Mucosa of stomach (tissue), 1 donor: Measurements from ENCODE around the gene FBXO46.

Experiments used
- H3K27me3 ChIP-seq: one replicate; pipeline ENCODE4 v1.7.0; 2013; ENCODE audit warnings: mild to moderate bottlenecking, low read length; ENCODE audit not compliant: control insufficient read depth, insufficient read depth
- H3K36me3 ChIP-seq: one replicate; pipeline ENCODE4 v1.7.0; 2013; ENCODE audit warnings: low read length; ENCODE audit not compliant: control insufficient read depth, insufficient read depth
- H3K4me1 ChIP-seq: one replicate; pipeline ENCODE4 v1.7.0; 2013; ENCODE audit warnings: mild to moderate bottlenecking, low read length; ENCODE audit not compliant: control insufficient read depth, insufficient read depth
- H3K4me3 ChIP-seq: one replicate; pipeline ENCODE4 v1.7.0; 2013; ENCODE audit warnings: low read length
- H3K9ac ChIP-seq: one replicate; pipeline ENCODE4 v1.7.0; 2013; ENCODE audit warnings: mild to moderate bottlenecking, low read length, moderate library complexity
- H3K9me3 ChIP-seq: one replicate; pipeline ENCODE4 v1.7.0; 2013; ENCODE audit warnings: mild to moderate bottlenecking, low read length, moderate library complexity; ENCODE audit not compliant: control insufficient read depth
- donor health status: Pancreatic carcinoma.

The FBXO46 gene

GRCh38 chr19:45730368-45731288 is at the start of gene FBXO46:
Gene FBXO46 (minus strand): TSS chr19:45730896. CDS start chr19:45713495, 17,401 bp downstream.
- no peaks in the 10 kb centered on the region for H3K36me3 ChIP-seq
- peak within 1 kb of the TSS; percentile 97 for H3K9ac ChIP-seq
- peaks cover 14% of the 10 kb centered on the region for H3K4me1 ChIP-seq
- peak within 1 kb of the TSS; percentile 95 for H3K4me3 ChIP-seq
- H3K9me3 ChIP-seq, result no peaks in the 10 kb centered on the region
- H3K27me3 ChIP-seq, result no peaks in the 10 kb centered on the region

GRCh38 chr19:45780146-45780447 is 49.4 kb upstream of the FBXO46 start:
- Histone ChIP-seq H3K4me3 (no peak overlapping the region), H3K9me3 (no peaks in the 10 kb centered on the region), H3K9ac (peak overlapping the region; percentile 34), H3K36me3 (peaks cover 17% of the 10 kb centered on the region), H3K4me1 (peaks cover 40% of the 10 kb centered on the region), H3K27me3 (peaks cover 14% of the 10 kb centered on the region)

GRCh38 chr19:45779231-45780145 is 48.8 kb upstream of the FBXO46 start:
- Histone ChIP-seq H3K36me3 (peaks cover 17% of the 10 kb centered on the region), H3K27me3 (peaks cover 14% of the 10 kb centered on the region), H3K9me3 (no peaks in the 10 kb centered on the region), H3K4me1 (peaks cover 40% of the 10 kb centered on the region), H3K9ac (no peak overlapping the region), H3K4me3 (no peak overlapping the region)

GRCh38 chr19:45778010-45778661 is 47.4 kb upstream of the FBXO46 start:
- H3K9me3 ChIP-seq, result no peaks in the 10 kb centered on the region
- no peak overlapping the region for H3K4me3 ChIP-seq
- peaks cover 17% of the 10 kb centered on the region for H3K36me3 ChIP-seq
- H3K4me1 ChIP-seq, result peaks cover 48% of the 10 kb centered on the region
- no peak overlapping the region for H3K9ac ChIP-seq
- peaks cover 11% of the 10 kb centered on the region for H3K27me3 ChIP-seq

- Histone ChIP-seq H3K4me1 (peaks cover 54% of the 10 kb centered on the region), H3K9me3 (no peaks in the 10 kb centered on the region), H3K27me3 (peaks cover 11% of the 10 kb centered on the region), H3K36me3 (peaks cover 22% of the 10 kb centered on the region), H3K9ac (no peak overlapping the region), H3K4me3 (no peak overlapping the region)
Observed at GRCh38 chr19:45777395-45777961, 46.8 kb upstream of the FBXO46 start.

- H3K36me3 ChIP-seq, result peaks cover 22% of the 10 kb centered on the region
Observed at GRCh38 chr19:45774765-45775164, 44.1 kb upstream of the FBXO46 start.

GRCh38 chr19:45773384-45773783 is 42.7 kb upstream of the FBXO46 start:
- Histone ChIP-seq H3K9ac (peak overlapping the region; percentile 72), H3K27me3 (peaks cover 10% of the 10 kb centered on the region), H3K9me3 (no peaks in the 10 kb centered on the region), H3K4me1 (peaks cover 40% of the 10 kb centered on the region), H3K4me3 (peak overlapping the region; percentile 8), H3K36me3 (peaks cover 22% of the 10 kb centered on the region)

More at GRCh38 chr19:45774765-45775164, 44.1 kb upstream of the FBXO46 start:
- H3K9me3 ChIP-seq, result no peaks in the 10 kb centered on the region
- H3K4me1 ChIP-seq, result peaks cover 50% of the 10 kb centered on the region
- no peak overlapping the region for H3K9ac ChIP-seq
- peaks cover 10% of the 10 kb centered on the region for H3K27me3 ChIP-seq
- no peak overlapping the region for H3K4me3 ChIP-seq

- H3K36me3 ChIP-seq, result peaks cover 20% of the 10 kb centered on the region
- no peaks in the 10 kb centered on the region for H3K9me3 ChIP-seq
- H3K4me1 ChIP-seq, result peaks cover 37% of the 10 kb centered on the region
- H3K27me3 ChIP-seq, result peaks cover 9% of the 10 kb centered on the region
- H3K9ac ChIP-seq, result peak overlapping the region; percentile 72
- peak overlapping the region; percentile 8 for H3K4me3 ChIP-seq
Observed at GRCh38 chr19:45772912-45773311, 42.2 kb upstream of the FBXO46 start.

- Histone ChIP-seq H3K9ac (peak overlapping the region; percentile 72), H3K9me3 (no peaks in the 10 kb centered on the region), H3K4me3 (peak overlapping the region; percentile 8), H3K4me1 (peaks cover 38% of the 10 kb centered on the region), H3K36me3 (peaks cover 14% of the 10 kb centered on the region), H3K27me3 (peaks cover 5% of the 10 kb centered on the region)
Observed at GRCh38 chr19:45772130-45772840, 41.6 kb upstream of the FBXO46 start.

- peaks cover 47% of the 10 kb centered on the region for H3K4me1 ChIP-seq
- peaks cover 5% of the 10 kb centered on the region for H3K36me3 ChIP-seq
- H3K4me3 ChIP-seq, result peak overlapping the region; percentile 63
- no peaks in the 10 kb centered on the region for H3K9me3 ChIP-seq
- peak overlapping the region; percentile 72 for H3K9ac ChIP-seq
- peaks cover 8% of the 10 kb centered on the region for H3K27me3 ChIP-seq
Observed at GRCh38 chr19:45771311-45771933, 40.7 kb upstream of the FBXO46 start.
